Activated CD4-positive, alpha-beta T cell treated with anti-CD3 and anti-CD28 coated beads for 36 hours (primary cell): Measurements from ENCODE around the gene IL36A. TPM values are rescaled to one million over a fixed set of nuclear protein-coding genes. Genes with fewer than 3 reads are reported as not detected.

Experiments used
- ATAC-seq: fragments of 200-7000 bp; cut with Tn5 transposase; one replicate; pipeline ENCODE4 v1.10.0; 2021; ENCODE audit warnings: mild to moderate bottlenecking, moderate library complexity
- CTCF ChIA-PET: fragments of 350-600 bp; sonication (Branson Sonifier 250); formaldehyde crosslinking; loops from one replicate; lab custom pipeline; 2021; ENCODE audit warnings: antibody characterized with exemption; lab: Charles Lee
- POLR2A ChIA-PET: fragments of 350-600 bp; sonication (Branson Sonifier 250); formaldehyde crosslinking; loops from one replicate; lab custom pipeline; 2021; ENCODE audit warnings: antibody characterized with exemption, inconsistent platforms; lab: Charles Lee
- DNase-seq: peaks from one replicate; pipeline ENCODE4 v3.0.0-alpha.2; 2020
- H3K27ac Mint-ChIP-seq: one replicate; pipeline ENCODE4 v1.8.0; 2021; ENCODE audit warnings: mixed read lengths
- H3K27me3 Mint-ChIP-seq: one replicate; pipeline ENCODE4 v1.8.0; 2021; ENCODE audit warnings: mixed read lengths
- H3K36me3 Mint-ChIP-seq: one replicate; pipeline ENCODE4 v1.8.0; 2021; ENCODE audit warnings: low read depth, mixed read lengths
- H3K4me1 Mint-ChIP-seq: one replicate; pipeline ENCODE4 v1.8.0; 2021; ENCODE audit warnings: mixed read lengths
- H3K4me3 Mint-ChIP-seq: one replicate; pipeline ENCODE4 v1.8.0; 2021; ENCODE audit warnings: mild to moderate bottlenecking, moderate library complexity, mixed read lengths
- H3K9me3 Mint-ChIP-seq: one replicate; pipeline ENCODE4 v1.8.0; 2021; ENCODE audit warnings: low read depth, mixed read lengths
- intact Hi-C, 2 experiments: fragments of 100-400 bp; cut with DNase I in 1 of 2; cut with micrococcal nuclease in 1 of 2; formaldehyde crosslinking; loops; one replicate each; pipeline versions ENCODE4 v1.14.2 to v1.15.1; 2022 to 2024; cut with DNase I, micrococcal nuclease
- total RNA-seq, 2 experiments: library from RNA; stranded (reverse); gene quantifications; one replicate each; pipeline ENCODE4 v1.2.3, GENCODE V29; 2021

Gene IL36A
- total RNA-seq, 2 experiments from 2014 or later: not detected

- ChIA-PET POLR2A (no interaction called here), CTCF (interaction anchor here (1.2 kb wide), 1 partner anchor 28 kb away, joined by 3 read pairs; no protein-coding TSS in a partner anchor)
- Mint-ChIP-seq H3K9me3 (peaks cover 21% of the 10 kb centered on the region), H3K36me3 (peaks cover 9% of the 10 kb centered on the region), H3K27me3 (no peaks in the 10 kb centered on the region), H3K27ac (no peak within 1 kb of the TSS), H3K4me3 (no peak within 1 kb of the TSS), H3K4me1 (peaks cover 7% of the 10 kb centered on the region)
- DNase-seq: no peak
- intact Hi-C loops: no loop called here
- no peak for ATAC-seq
Measured at GRCh38 chr2:113052396-113052917, 47.2 kb downstream of the IL36A start, which contains the start of gene IL36B. Gene IL36B (minus strand): TSS chr2:113052867.

GRCh38 chr2:113053666-113054065 is 48.4 kb downstream of the IL36A start:
- CTCF ChIA-PET: interaction anchor here (0.7 to 1.0 kb wide), 2 partner anchors 16 to 303 kb away, joined by 3 to 4 read pairs; no protein-coding TSS in a partner anchor
- peaks cover 21% of the 10 kb centered on the region for H3K9me3 Mint-ChIP-seq
- no peak overlapping the region for H3K27ac Mint-ChIP-seq
- peaks cover 9% of the 10 kb centered on the region for H3K36me3 Mint-ChIP-seq
- H3K4me1 Mint-ChIP-seq: peaks cover 9% of the 10 kb centered on the region
- no peak overlapping the region for H3K4me3 Mint-ChIP-seq
- DNase-seq: no peak
- POLR2A ChIA-PET: no interaction called here
- peak; percentile 23 for ATAC-seq
- intact Hi-C loops: no loop called here
- no peaks in the 10 kb centered on the region for H3K27me3 Mint-ChIP-seq

- POLR2A ChIA-PET: no interaction called here
- H3K27ac Mint-ChIP-seq: no peak overlapping the region
- CTCF ChIA-PET: interaction anchor here (0.6 to 1.0 kb wide), 3 partner anchors 16 to 303 kb away, joined by 3 to 4 read pairs (median 3); no protein-coding TSS in a partner anchor
- H3K4me3 Mint-ChIP-seq: no peak overlapping the region
- H3K36me3 Mint-ChIP-seq: peaks cover 9% of the 10 kb centered on the region
- H3K4me1 Mint-ChIP-seq: peaks cover 9% of the 10 kb centered on the region
- H3K27me3 Mint-ChIP-seq: no peaks in the 10 kb centered on the region
- intact Hi-C loops: no loop called here
- peaks cover 21% of the 10 kb centered on the region for H3K9me3 Mint-ChIP-seq
- DNase-seq: no peak
- ATAC-seq: peak; percentile 66
Measured at GRCh38 chr2:113054066-113054465, 48.8 kb downstream of the IL36A start.

- ChIA-PET POLR2A (interaction anchor here (0.6 kb wide), 1 partner anchor 294 kb away, joined by 6 read pairs; no protein-coding TSS in a partner anchor), CTCF (interaction anchor here (1.1 to 1.2 kb wide), 2 partner anchors 26 to 115 kb away, joined by 4 read pairs; no protein-coding TSS in a partner anchor)
- intact Hi-C loops: no loop called here
- no peak overlapping the region for H3K4me3 Mint-ChIP-seq
- peak; percentile 13 for DNase-seq
- peaks cover 9% of the 10 kb centered on the region for H3K36me3 Mint-ChIP-seq
- H3K4me1 Mint-ChIP-seq: peaks cover 9% of the 10 kb centered on the region
- H3K27ac Mint-ChIP-seq: no peak overlapping the region
- H3K9me3 Mint-ChIP-seq: peaks cover 21% of the 10 kb centered on the region
- H3K27me3 Mint-ChIP-seq: peaks cover 2% of the 10 kb centered on the region
- ATAC-seq: peak; percentile 75
Measured at GRCh38 chr2:113056521-113056920, 51.3 kb downstream of the IL36A start.

- peaks cover 21% of the 10 kb centered on the region for H3K9me3 Mint-ChIP-seq
- H3K27ac Mint-ChIP-seq: no peak overlapping the region
- ATAC-seq (no peak), DNase-seq (no peak)
- H3K27me3 Mint-ChIP-seq: peaks cover 2% of the 10 kb centered on the region
- H3K4me1 Mint-ChIP-seq: peaks cover 9% of the 10 kb centered on the region
- CTCF ChIA-PET: interaction anchor here (1.1 to 1.2 kb wide), 2 partner anchors 25 to 115 kb away, joined by 4 read pairs; no protein-coding TSS in a partner anchor
- peaks cover 9% of the 10 kb centered on the region for H3K36me3 Mint-ChIP-seq
- POLR2A ChIA-PET: interaction anchor here (0.6 kb wide), 1 partner anchor 294 kb away, joined by 6 read pairs; no protein-coding TSS in a partner anchor
- intact Hi-C loops: no loop called here
- H3K4me3 Mint-ChIP-seq: no peak overlapping the region
Measured at GRCh38 chr2:113057117-113057516, 51.9 kb downstream of the IL36A start.

Other genes starting within 250 kb of the IL36A start
- 10 to 100 TPM; 38.4 to 46.7 TPM for gene CKAP2L, start 240.8 kb upstream of the IL36A start, total RNA-seq
- gene IL1A, start 221.0 kb upstream of the IL36A start, total RNA-seq: 1 to 10 TPM; 6.6 to 6.9 TPM
- gene IL1B, start 168.7 kb upstream of the IL36A start, total RNA-seq: under 1 TPM; 0.18 to 0.37 TPM
- not detected for gene IL37, start 94.3 kb upstream of the IL36A start, total RNA-seq
- gene IL36G, start 27.5 kb upstream of the IL36A start, total RNA-seq: not detected
- not detected for gene IL36B, start 47.4 kb downstream of the IL36A start, total RNA-seq
- not detected for gene IL36RN, start 53.7 kb downstream of the IL36A start, total RNA-seq
- gene IL1F10, start 62.5 kb downstream of the IL36A start, total RNA-seq: not detected
- 1 to 10 TPM; 4.6 to 4.8 TPM for gene IL1RN, start 122.1 kb downstream of the IL36A start, total RNA-seq
- 100 to 1,000 TPM; 232 to 274 TPM for gene PSD4, start 168.5 kb downstream of the IL36A start, total RNA-seq